ENCODE measurements around the gene LBH. TPM values are rescaled to one million over a fixed set of nuclear protein-coding genes. Genes with fewer than 3 reads are reported as not detected.

The LBH gene
- total RNA-seq, 1 experiment from 2014 or later: 1.2 TPM

GRCh38 chr2:30237239-30237965, 6.1 kb downstream of the LBH start:
- no peaks in the 10 kb centered on the region for H3K79me2 ChIP-seq (ENCODE audit: insufficient read depth, low read length)
- ChIA-PET POLR2A (no interaction called here), CTCF (interaction anchor here (0.9 to 2.2 kb wide), 2 partner anchors 8 to 474 kb away, joined by 3 to 9 read pairs; no protein-coding TSS in a partner anchor), RAD21 (ENCODE audit: low non-redundant PET in 1 of 2, low total read pairs in 2 of 2, uncharacterized antibody in 2 of 2, unreplicated experiment in 2 of 2) (no interaction called here)
- H3K9me2 ChIP-seq (ENCODE audit: insufficient read depth): no peaks in the 10 kb centered on the region
- no peaks in the 10 kb centered on the region for H4K20me1 ChIP-seq (ENCODE audit: insufficient read depth)
- H3K27me3 ChIP-seq (ENCODE audit: insufficient read depth, low read length): peaks cover 12% of the 10 kb centered on the region; the same call in 1 of the 2 replicates
- H3K9me3 ChIP-seq (ENCODE audit: control insufficient read depth in 1 of 2, insufficient read depth in 1 of 2, low read depth in 1 of 2, low read length in 2 of 2): no peaks in the 10 kb centered on the region
- no peak overlapping the region for H3K4me2 ChIP-seq (ENCODE audit: low read length)
- H3K4me3 ChIP-seq (replicated peaks in 1 of 2; ENCODE audit: low read depth in 1 of 2, low read length in 2 of 2): no peak overlapping the region
- BruUV-seq (replicated peaks): no TSS peak
- ATAC-seq (no peak), DNase-seq (ENCODE audit: low read depth, low spot score) (no peak)
- H3K36me3 ChIP-seq (ENCODE audit: control insufficient read depth in 1 of 2, insufficient read depth in 2 of 2, low read length in 2 of 2): no peaks in the 10 kb centered on the region; a peak in 1 of 4 replicates
- TF ChIP-seq EGR1 (IDR thresholded peaks at IDR 0.05; ENCODE audit: low read depth): no peak
- no peak for TF ChIP-seq ATF3 (IDR thresholded peaks at IDR 0.05)
- peaks cover 0 to 8% of the 10 kb centered on the region in 2 experiments; a peak in 1 of 4 replicates for H3K4me1 ChIP-seq (ENCODE audit: control insufficient read depth in 1 of 2, insufficient read depth in 2 of 2, low read length in 2 of 2)
- H3K27ac ChIP-seq (ENCODE audit: low read depth, low read length): no peak overlapping the region
- H3K9ac ChIP-seq (ENCODE audit: low read length): no peak overlapping the region
- intact Hi-C loops (cut with micrococcal nuclease): no loop called here
- H2AFZ ChIP-seq (ENCODE audit: low read depth, low read length, poor library complexity, severe bottlenecking): no peak overlapping the region

- Histone ChIP-seq H3K4me1 (ENCODE audit: control insufficient read depth in 1 of 2, insufficient read depth in 2 of 2, low read length in 2 of 2) (peaks cover 0 to 8% of the 10 kb centered on the region in 2 experiments; a peak in 1 of 4 replicates), H3K9me2 (ENCODE audit: insufficient read depth) (no peaks in the 10 kb centered on the region), H3K9me3 (ENCODE audit: control insufficient read depth in 1 of 2, insufficient read depth in 1 of 2, low read depth in 1 of 2, low read length in 2 of 2) (no peaks in the 10 kb centered on the region), H3K27ac (ENCODE audit: low read depth, low read length) (no peak overlapping the region), H3K4me3 (replicated peaks in 1 of 2; ENCODE audit: low read depth in 1 of 2, low read length in 2 of 2) (no peak overlapping the region), H3K27me3 (ENCODE audit: insufficient read depth, low read length) (peaks cover 11% of the 10 kb centered on the region; the same call in 1 of the 2 replicates), H3K9ac (ENCODE audit: low read length) (no peak overlapping the region), H4K20me1 (ENCODE audit: insufficient read depth) (no peaks in the 10 kb centered on the region), H3K36me3 (ENCODE audit: control insufficient read depth in 1 of 2, insufficient read depth in 2 of 2, low read length in 2 of 2) (no peaks in the 10 kb centered on the region; a peak in 1 of 4 replicates), H2AFZ (ENCODE audit: low read depth, low read length, poor library complexity, severe bottlenecking) (no peak overlapping the region), H3K4me2 (ENCODE audit: low read length) (no peak overlapping the region), H3K79me2 (ENCODE audit: insufficient read depth, low read length) (no peaks in the 10 kb centered on the region)
- ATAC-seq: no peak
- ChIA-PET CTCF (interaction anchor here (0.9 to 2.2 kb wide), 5 partner anchors 8 to 473 kb away, joined by 3 to 10 read pairs (median 8); no protein-coding TSS in a partner anchor), POLR2A (interaction anchor here (1.2 kb wide), 1 partner anchor 8 kb away, joined by 3 read pairs; no protein-coding TSS in a partner anchor), RAD21 (ENCODE audit: low non-redundant PET in 1 of 2, low total read pairs in 2 of 2, uncharacterized antibody in 2 of 2, unreplicated experiment in 2 of 2) (no interaction called here)
- intact Hi-C loops (cut with micrococcal nuclease): no loop called here
- no peak for DNase-seq (ENCODE audit: low read depth, low spot score)
- BruUV-seq (replicated peaks): no TSS peak
- no peak for TF ChIP-seq TCF7L2 (IDR thresholded peaks at IDR 0.05; ENCODE audit: borderline replicate concordance, extremely low read depth, insufficient read depth, insufficient read length)
- no peak for TF ChIP-seq REST (IDR thresholded peaks at IDR 0.05; ENCODE audit: low read depth)
- TF ChIP-seq RAD21 (IDR thresholded peaks at IDR 0.05; ENCODE audit: low read depth): no peak
- no peak for TF ChIP-seq EZH2phosphoT487 (IDR thresholded peaks at IDR 0.05; ENCODE audit: borderline replicate concordance)
- TF ChIP-seq CBX3 (IDR thresholded peaks at IDR 0.05; ENCODE audit: low read depth): no peak
- no peak for TF ChIP-seq YY1 (IDR thresholded peaks at IDR 0.05; ENCODE audit: extremely low read depth, insufficient replicate concordance, low read depth, low read length)
- no peak for TF ChIP-seq ZNF274 (IDR thresholded peaks at IDR 0.05; ENCODE audit: low read depth, low read length)
- no peak for TF ChIP-seq ELF1 (IDR thresholded peaks at IDR 0.05; ENCODE audit: borderline replicate concordance, low read depth)
- TF ChIP-seq ATF3 (IDR thresholded peaks at IDR 0.05): no peak
Observed at GRCh38 chr2:30237966-30238800, 6.8 kb downstream of the LBH start.
